ENCODE results near the gene PDE6D.

The PDE6D gene

DNA sequence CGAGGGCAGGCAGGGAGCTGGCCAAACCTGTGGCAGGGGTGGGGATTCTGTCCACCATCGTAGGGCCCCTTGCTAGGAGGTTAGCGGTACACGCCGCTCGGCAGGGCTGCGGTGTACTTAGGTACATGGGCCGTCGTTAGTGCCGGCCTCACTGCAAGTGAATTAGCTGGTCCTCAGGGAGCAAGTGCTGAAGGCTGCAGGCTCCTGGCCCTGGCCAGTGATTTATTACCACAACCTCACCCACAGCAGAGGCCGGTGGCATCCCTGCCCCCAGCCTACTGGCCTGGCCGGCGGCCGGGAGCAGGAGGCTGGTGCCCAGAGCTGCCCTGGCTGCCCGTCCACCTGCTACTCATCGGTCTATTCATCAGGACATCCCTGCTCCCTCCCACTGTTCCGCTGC lies 92.4 kb downstream of the PDE6D start:
- Histone ChIP-seq H3K18ac (ENCODE audit: low read depth in 1 of 2, low read length in 2 of 2) (no peak overlapping the region), H3K9ac (ENCODE audit: low read length) (no peak overlapping the region), H4K91ac (ENCODE audit: low read length) (no peak overlapping the region), H3K4me2 (ENCODE audit: low read length, poor library complexity, severe bottlenecking) (no peak overlapping the region), H2AFZ (ENCODE audit: low read depth, low read length) (no peak overlapping the region), H2BK5ac (ENCODE audit: low read depth, low read length, poor library complexity, severe bottlenecking) (no peak overlapping the region), H3K79me1 (replicated peaks; ENCODE audit: low read length, poor library complexity, severe bottlenecking) (no peaks in the 10 kb centered on the region), H3K27me3 (ENCODE audit: control insufficient read depth in 1 of 2, insufficient read depth in 1 of 2, low read length in 2 of 2) (no peaks in the 10 kb centered on the region), H3K23ac (ENCODE audit: low read length in 2 of 2) (no peak overlapping the region), H2BK12ac (ENCODE audit: low read length in 2 of 2) (no peak overlapping the region), H4K8ac (ENCODE audit: low read length) (no peak overlapping the region), H3K4me3 (ENCODE audit: insufficient read depth in 1 of 2, low read depth in 1 of 2, low read length in 2 of 2) (no peak overlapping the region), H3K36me3 (ENCODE audit: control insufficient read depth in 1 of 2, insufficient read depth in 2 of 2, low read depth in 1 of 2, low read length in 2 of 2) (no peaks in the 10 kb centered on the region), H3K4me1 (ENCODE audit: control insufficient read depth, insufficient read depth, low read depth, low read length) (no peaks in the 10 kb centered on the region), H3K14ac (ENCODE audit: low read length in 2 of 2) (no peak overlapping the region), H2BK15ac (ENCODE audit: low read depth, poor library complexity, severe bottlenecking) (no peak overlapping the region), H2BK120ac (ENCODE audit: low read depth, low read length) (no peak overlapping the region), H3K27ac (ENCODE audit: low read length, poor library complexity, severe bottlenecking) (no peak overlapping the region), H3K4ac (ENCODE audit: low read depth in 1 of 2, low read length in 2 of 2) (no peak overlapping the region), H3K9me3 (ENCODE audit: control insufficient read depth, low read length) (no peaks in the 10 kb centered on the region), H2AK5ac (ENCODE audit: low read length, severe bottlenecking) (no peak overlapping the region)
- no peak for DNase-seq
- WGBS: 91% methylated on average over 17 of the region's 17 CpGs

DNA sequence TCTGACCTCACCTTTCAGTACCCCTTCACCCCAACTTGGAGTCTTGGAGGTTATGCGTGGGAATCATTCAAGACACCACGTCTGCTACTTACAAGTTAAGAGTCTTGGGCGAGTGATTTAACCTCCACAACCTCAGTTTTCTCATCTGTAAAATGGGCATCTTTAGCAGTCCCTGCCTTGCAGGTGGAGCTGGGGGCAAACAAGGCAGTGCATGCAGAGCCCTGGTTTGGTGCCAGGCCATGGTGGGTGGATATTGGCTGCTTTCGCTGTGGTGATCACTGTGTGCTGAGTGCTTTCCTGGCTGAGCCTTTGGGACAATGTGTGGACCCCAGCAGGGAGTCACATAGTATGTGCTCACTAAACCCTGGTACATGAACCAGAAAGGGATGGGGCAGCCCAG lies 93.1 kb downstream of the PDE6D start:
- no peaks in the 10 kb centered on the region for H3K4me1 ChIP-seq (ENCODE audit: control insufficient read depth, insufficient read depth, low read depth, low read length)
- H3K4ac ChIP-seq (ENCODE audit: low read depth in 1 of 2, low read length in 2 of 2): no peak overlapping the region
- no peaks in the 10 kb centered on the region for H3K36me3 ChIP-seq (ENCODE audit: control insufficient read depth in 1 of 2, insufficient read depth in 2 of 2, low read depth in 1 of 2, low read length in 2 of 2)
- no peaks in the 10 kb centered on the region for H3K9me3 ChIP-seq (ENCODE audit: control insufficient read depth, low read length)
- no peak overlapping the region for H4K8ac ChIP-seq (ENCODE audit: low read length)
- no peak overlapping the region for H3K9ac ChIP-seq (ENCODE audit: low read length)
- H3K4me3 ChIP-seq (ENCODE audit: insufficient read depth in 1 of 2, low read depth in 1 of 2, low read length in 2 of 2): no peak overlapping the region
- H2BK15ac ChIP-seq (ENCODE audit: low read depth, poor library complexity, severe bottlenecking): no peak overlapping the region
- no peak overlapping the region for H4K91ac ChIP-seq (ENCODE audit: low read length)
- no peak overlapping the region for H3K23ac ChIP-seq (ENCODE audit: low read length in 2 of 2)
- H3K18ac ChIP-seq (ENCODE audit: low read depth in 1 of 2, low read length in 2 of 2): no peak overlapping the region
- H2BK12ac ChIP-seq (ENCODE audit: low read length in 2 of 2): no peak overlapping the region
- no peak for DNase-seq
- H3K27ac ChIP-seq (ENCODE audit: low read length, poor library complexity, severe bottlenecking): no peak overlapping the region
- 94% methylated on average over 4 of the region's 4 CpGs for WGBS
- H2BK5ac ChIP-seq (ENCODE audit: low read depth, low read length, poor library complexity, severe bottlenecking): no peak overlapping the region
- no peak overlapping the region for H2BK120ac ChIP-seq (ENCODE audit: low read depth, low read length)
- H3K14ac ChIP-seq (ENCODE audit: low read length in 2 of 2): no peak overlapping the region
- no peak overlapping the region for H2AK5ac ChIP-seq (ENCODE audit: low read length, severe bottlenecking)
- no peaks in the 10 kb centered on the region for H3K27me3 ChIP-seq (ENCODE audit: control insufficient read depth in 1 of 2, insufficient read depth in 1 of 2, low read length in 2 of 2)
- no peak overlapping the region for H3K4me2 ChIP-seq (ENCODE audit: low read length, poor library complexity, severe bottlenecking)
- no peaks in the 10 kb centered on the region for H3K79me1 ChIP-seq (replicated peaks; ENCODE audit: low read length, poor library complexity, severe bottlenecking)
- no peak overlapping the region for H2AFZ ChIP-seq (ENCODE audit: low read depth, low read length)

DNA sequence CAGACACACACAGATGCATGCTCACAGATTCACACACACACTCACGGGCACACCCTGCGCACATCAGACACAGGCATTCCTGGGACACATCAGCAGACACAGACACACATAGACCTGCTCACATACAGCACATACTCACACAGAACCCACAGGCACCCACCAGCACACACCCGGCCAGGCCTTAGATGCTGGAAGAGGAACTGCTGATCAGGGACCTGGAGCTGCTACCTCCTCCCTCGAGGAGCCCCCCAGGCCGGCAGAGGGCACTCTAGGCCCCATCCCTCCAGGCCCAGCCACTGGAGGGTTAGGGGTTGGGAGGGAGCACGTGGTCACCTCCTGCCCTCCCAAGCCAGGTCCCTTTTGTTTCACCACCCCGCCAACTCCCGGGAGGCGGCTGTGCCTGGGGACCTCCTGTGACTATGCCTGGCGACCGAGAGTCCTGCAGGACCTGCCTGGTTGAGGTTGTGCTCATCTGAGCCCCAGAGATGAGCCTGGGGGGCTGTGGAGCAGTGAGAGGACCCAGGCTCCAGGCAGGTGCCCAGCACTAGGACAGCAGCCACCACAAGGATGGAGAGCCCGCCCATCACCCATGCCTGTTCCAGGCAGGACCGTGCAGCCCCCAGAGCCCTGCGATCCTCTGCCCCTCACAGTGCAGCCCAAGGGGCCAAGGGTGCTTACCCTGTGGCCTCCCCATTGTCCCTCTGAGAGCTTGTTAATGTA lies 93.8 kb downstream of the PDE6D start:
- no peak overlapping the region for H3K23ac ChIP-seq (ENCODE audit: low read length in 2 of 2)
- H3K4ac ChIP-seq (ENCODE audit: low read depth in 1 of 2, low read length in 2 of 2): peak overlapping the region in 1 of 2 experiments; percentile 47
- no peak overlapping the region for H3K9ac ChIP-seq (ENCODE audit: low read length)
- H3K4me2 ChIP-seq (ENCODE audit: low read length, poor library complexity, severe bottlenecking): no peak overlapping the region
- no peak overlapping the region for H2BK5ac ChIP-seq (ENCODE audit: low read depth, low read length, poor library complexity, severe bottlenecking)
- no peaks in the 10 kb centered on the region for H3K79me1 ChIP-seq (replicated peaks; ENCODE audit: low read length, poor library complexity, severe bottlenecking)
- no peaks in the 10 kb centered on the region for H3K9me3 ChIP-seq (ENCODE audit: control insufficient read depth, low read length)
- H2AK5ac ChIP-seq (ENCODE audit: low read length, severe bottlenecking): no peak overlapping the region
- DNase-seq: peak; percentile 45
- no peak overlapping the region for H3K4me3 ChIP-seq (ENCODE audit: insufficient read depth in 1 of 2, low read depth in 1 of 2, low read length in 2 of 2)
- H2BK120ac ChIP-seq (ENCODE audit: low read depth, low read length): no peak overlapping the region
- H2BK12ac ChIP-seq (ENCODE audit: low read length in 2 of 2): no peak overlapping the region
- peak overlapping the region; percentile 72 for H2AFZ ChIP-seq (ENCODE audit: low read depth, low read length)
- peak overlapping the region in 1 of 2 experiments; percentile 19 for H3K14ac ChIP-seq (ENCODE audit: low read length in 2 of 2)
- no peaks in the 10 kb centered on the region for H3K36me3 ChIP-seq (ENCODE audit: control insufficient read depth in 1 of 2, insufficient read depth in 2 of 2, low read depth in 1 of 2, low read length in 2 of 2)
- no peak overlapping the region for H3K27ac ChIP-seq (ENCODE audit: low read length, poor library complexity, severe bottlenecking)
- peak overlapping the region in 1 of 2 experiments; percentile 30 for H3K18ac ChIP-seq (ENCODE audit: low read depth in 1 of 2, low read length in 2 of 2)
- no peaks in the 10 kb centered on the region for H3K4me1 ChIP-seq (ENCODE audit: control insufficient read depth, insufficient read depth, low read depth, low read length)
- WGBS: 51% methylated on average over 13 of the region's 14 CpGs
- H4K91ac ChIP-seq (ENCODE audit: low read length): peak overlapping the region; percentile 44
- H4K8ac ChIP-seq (ENCODE audit: low read length): peak overlapping the region; percentile 59
- H2BK15ac ChIP-seq (ENCODE audit: low read depth, poor library complexity, severe bottlenecking): no peak overlapping the region
- H3K27me3 ChIP-seq (ENCODE audit: control insufficient read depth in 1 of 2, insufficient read depth in 1 of 2, low read length in 2 of 2): no peaks in the 10 kb centered on the region

DNA sequence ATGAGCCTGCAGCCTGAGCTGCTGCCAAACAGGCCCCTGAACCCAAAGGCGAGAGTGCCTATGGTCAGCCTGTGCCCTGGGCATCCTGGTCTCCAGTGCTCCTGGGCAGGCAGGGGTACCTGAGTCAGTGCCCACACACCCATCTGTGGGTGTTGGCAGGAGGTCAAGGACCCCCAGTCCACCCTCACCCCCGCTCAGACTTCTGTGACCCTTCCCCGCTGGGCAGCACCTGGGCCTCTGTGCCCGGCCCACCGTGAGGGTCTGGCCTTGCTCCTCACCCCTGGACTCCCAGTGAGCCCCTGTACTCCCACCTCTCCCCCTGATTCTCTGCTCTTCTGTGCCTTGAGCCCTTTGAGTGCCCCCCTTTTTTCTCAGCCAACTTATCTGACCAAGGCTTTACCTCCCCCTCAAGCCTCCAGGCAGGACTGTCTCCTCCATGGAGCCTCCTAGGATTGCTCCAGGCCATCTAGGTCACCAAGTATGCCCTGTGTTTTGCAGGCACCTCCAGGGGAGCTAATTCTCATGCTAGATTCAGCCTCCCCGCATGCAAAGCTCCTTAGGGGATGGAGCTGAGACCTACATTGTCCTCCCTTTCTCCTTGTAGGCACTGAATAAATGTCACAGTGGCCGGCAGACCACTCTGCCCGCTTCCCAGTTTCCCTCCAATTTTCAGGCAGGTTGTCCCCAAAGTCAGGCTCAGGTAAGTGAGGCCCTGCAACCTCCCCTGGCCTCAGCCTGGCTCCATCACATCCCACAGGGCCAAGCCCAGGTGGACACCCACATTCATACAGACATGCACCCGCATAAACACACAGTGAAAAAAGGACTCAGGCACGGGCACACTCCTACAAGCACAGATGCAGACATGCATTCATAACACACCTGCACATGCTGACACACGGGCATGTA lies 94.6 kb downstream of the PDE6D start:
- Histone ChIP-seq H4K91ac (ENCODE audit: low read length) (no peak overlapping the region), H2AK5ac (ENCODE audit: low read length, severe bottlenecking) (no peak overlapping the region), H2BK120ac (ENCODE audit: low read depth, low read length) (no peak overlapping the region), H3K23ac (ENCODE audit: low read length in 2 of 2) (no peak overlapping the region), H4K8ac (ENCODE audit: low read length) (peak overlapping the region; percentile 38), H3K18ac (ENCODE audit: low read depth in 1 of 2, low read length in 2 of 2) (no peak overlapping the region), H3K27ac (ENCODE audit: low read length, poor library complexity, severe bottlenecking) (no peak overlapping the region), H3K36me3 (ENCODE audit: control insufficient read depth in 1 of 2, insufficient read depth in 2 of 2, low read depth in 1 of 2, low read length in 2 of 2) (no peaks in the 10 kb centered on the region), H3K4me3 (ENCODE audit: insufficient read depth in 1 of 2, low read depth in 1 of 2, low read length in 2 of 2) (no peak overlapping the region), H2BK5ac (ENCODE audit: low read depth, low read length, poor library complexity, severe bottlenecking) (no peak overlapping the region), H3K14ac (ENCODE audit: low read length in 2 of 2) (peak overlapping the region in 1 of 2 experiments; percentile 13), H3K4me1 (ENCODE audit: control insufficient read depth, insufficient read depth, low read depth, low read length) (peaks cover 5% of the 10 kb centered on the region), H2AFZ (ENCODE audit: low read depth, low read length) (no peak overlapping the region), H3K79me1 (replicated peaks; ENCODE audit: low read length, poor library complexity, severe bottlenecking) (no peaks in the 10 kb centered on the region), H3K9ac (ENCODE audit: low read length) (no peak overlapping the region), H3K9me3 (ENCODE audit: control insufficient read depth, low read length) (no peaks in the 10 kb centered on the region), H2BK15ac (ENCODE audit: low read depth, poor library complexity, severe bottlenecking) (no peak overlapping the region), H3K4ac (ENCODE audit: low read depth in 1 of 2, low read length in 2 of 2) (no peak overlapping the region), H3K4me2 (ENCODE audit: low read length, poor library complexity, severe bottlenecking) (no peak overlapping the region), H2BK12ac (ENCODE audit: low read length in 2 of 2) (peak overlapping the region in 1 of 2 experiments; percentile 34), H3K27me3 (ENCODE audit: control insufficient read depth in 1 of 2, insufficient read depth in 1 of 2, low read length in 2 of 2) (no peaks in the 10 kb centered on the region)
- DNase-seq: no peak
- WGBS: 88% methylated on average over 11 of the region's 11 CpGs

All from mesenchymal stem cell (in vitro differentiated cells and primary cell).